ENCODE results near the gene RET.

DNA sequence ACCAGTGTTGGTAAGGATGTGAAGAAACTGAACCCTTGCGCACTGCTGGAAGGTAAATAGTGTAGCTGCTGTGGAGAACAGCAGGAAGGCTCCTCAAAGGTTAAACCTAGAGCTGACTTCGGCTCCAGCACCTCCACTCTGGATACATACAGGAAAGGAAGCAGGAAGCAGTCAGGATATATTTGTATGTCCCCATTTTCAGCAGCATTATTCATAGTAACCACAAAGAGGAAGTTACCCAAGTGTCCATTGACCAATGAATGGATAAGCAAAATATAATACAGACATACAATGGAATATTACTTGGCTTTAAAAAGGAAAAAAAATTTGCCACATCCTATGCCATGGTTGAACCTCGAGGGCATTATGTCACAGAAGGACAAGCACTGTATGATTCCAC is 15.0 kb downstream of the RET start:
- TF ChIP-seq, protein P1, sequence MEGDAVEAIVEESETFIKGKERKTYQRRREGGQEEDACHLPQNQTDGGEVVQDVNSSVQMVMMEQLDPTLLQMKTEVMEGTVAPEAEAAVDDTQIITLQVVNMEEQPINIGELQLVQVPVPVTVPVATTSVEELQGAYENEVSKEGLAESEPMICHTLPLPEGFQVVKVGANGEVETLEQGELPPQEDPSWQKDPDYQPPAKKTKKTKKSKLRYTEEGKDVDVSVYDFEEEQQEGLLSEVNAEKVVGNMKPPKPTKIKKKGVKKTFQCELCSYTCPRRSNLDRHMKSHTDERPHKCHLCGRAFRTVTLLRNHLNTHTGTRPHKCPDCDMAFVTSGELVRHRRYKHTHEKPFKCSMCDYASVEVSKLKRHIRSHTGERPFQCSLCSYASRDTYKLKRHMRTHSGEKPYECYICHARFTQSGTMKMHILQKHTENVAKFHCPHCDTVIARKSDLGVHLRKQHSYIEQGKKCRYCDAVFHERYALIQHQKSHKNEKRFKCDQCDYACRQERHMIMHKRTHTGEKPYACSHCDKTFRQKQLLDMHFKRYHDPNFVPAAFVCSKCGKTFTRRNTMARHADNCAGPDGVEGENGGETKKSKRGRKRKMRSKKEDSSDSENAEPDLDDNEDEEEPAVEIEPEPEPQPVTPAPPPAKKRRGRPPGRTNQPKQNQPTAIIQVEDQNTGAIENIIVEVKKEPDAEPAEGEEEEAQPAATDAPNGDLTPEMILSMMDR (IDR thresholded peaks at IDR 0.05), result no peak
- TF ChIP-seq POLR2A (IDR thresholded peaks at IDR 0.05), result no peak
- no peak for TF ChIP-seq EP300 (IDR thresholded peaks at IDR 0.05)
